ENCODE measurements around the gene KLHL35.

The KLHL35 gene

GRCh38 chr11:75432911-75433321 lies at the start of gene KLHL35:
TSS of gene KLHL35 (minus strand) at chr11:75433203. CDS start at chr11:75430629, 2,574 bp downstream.
- no peak for DNase-seq

- DNase-seq, result no peak
Measured at GRCh38 chr11:75481922-75482606, 49.1 kb upstream of the KLHL35 start.

- DNase-seq, result no peak
Measured at GRCh38 chr11:75481223-75481921, 48.4 kb upstream of the KLHL35 start.

GRCh38 chr11:75480185-75481175 lies 47.5 kb upstream of the KLHL35 start:
- no peak for DNase-seq

GRCh38 chr11:75479597-75480145 lies 46.7 kb upstream of the KLHL35 start:
- DNase-seq, result no peak

- no peak for DNase-seq
Measured at GRCh38 chr11:75478783-75479596, 46.0 kb upstream of the KLHL35 start.

- no peak for DNase-seq
Measured at GRCh38 chr11:75477614-75477935, 44.6 kb upstream of the KLHL35 start.

- no peak for DNase-seq
Measured at GRCh38 chr11:75476739-75477613, 44.0 kb upstream of the KLHL35 start.

- no peak for DNase-seq
Measured at GRCh38 chr11:75475767-75476650, 43.0 kb upstream of the KLHL35 start.

- peak; percentile 73 for DNase-seq
Measured at GRCh38 chr11:75474878-75475766, 42.1 kb upstream of the KLHL35 start.

GRCh38 chr11:75474240-75474639 lies 41.2 kb upstream of the KLHL35 start:
- no peak for DNase-seq

- no peak for DNase-seq
Measured at GRCh38 chr11:75473684-75474083, 40.7 kb upstream of the KLHL35 start.

GRCh38 chr11:75472081-75472732 lies 39.2 kb upstream of the KLHL35 start:
- no peak for DNase-seq

GRCh38 chr11:75471176-75471973 lies 38.4 kb upstream of the KLHL35 start:
- no peak for DNase-seq

GRCh38 chr11:75470476-75471080 lies 37.6 kb upstream of the KLHL35 start:
- no peak for DNase-seq

- DNase-seq, result no peak
Measured at GRCh38 chr11:75469785-75470405, 36.9 kb upstream of the KLHL35 start.

Data from islet precursor cell (in vitro differentiated cells).